B cell (primary cell): ENCODE measurements around the gene DAPK3. TPM values are rescaled to one million over a fixed set of nuclear protein-coding genes. Genes with fewer than 3 reads are reported as not detected.

Source experiments
- ATAC-seq: fragments of 200-7000 bp; cut with Tn5 transposase; one replicate; pipeline ENCODE4 v1.10.0; 2021; ENCODE audit warnings: low read depth, mild to moderate bottlenecking, moderate number of reproducible peaks, moderate library complexity
- CTCF ChIA-PET: fragments of 350-600 bp; sonication (Branson Sonifier 250); formaldehyde crosslinking; loops from one replicate; lab custom pipeline; 2021; ENCODE audit warnings: antibody characterized with exemption, inconsistent platforms; lab: Charles Lee
- POLR2A ChIA-PET: fragments of 350-600 bp; sonication (Branson Sonifier 250); formaldehyde crosslinking; loops from one replicate; lab custom pipeline; 2021; ENCODE audit warnings: antibody characterized with exemption; lab: Charles Lee
- DNase-seq: peaks from one replicate; pipeline ENCODE4 v3.0.0; 2013
- H2AFZ ChIP-seq: 2 replicates; pipeline ENCODE4 v1.6.1; 2012; ENCODE audit warnings: mild to moderate bottlenecking, low read depth, low read length; ENCODE audit not compliant: insufficient read depth, poor library complexity, severe bottlenecking
- H3K27ac ChIP-seq, 2 donors: 1 replicate in 1 of 2; 2 replicates in 1 of 2; pipeline ENCODE4 v1.5.1; 2012 to 2013; ENCODE audit warnings: low read length in 2 of 2, mild to moderate bottlenecking in 2 of 2, moderate library complexity in 1 of 2
- H3K27me3 ChIP-seq, 4 experiments: fragments of 200-600 bp in 1 of 4; sonication (generic) in 1 of 4; replicated peaks in 1 of 4; 1 replicate in 2 of 4; 2 replicates in 2 of 4; pipeline versions ENCODE4 v1.6.1 to v1.7.0; 2013 to 2016; ENCODE audit warnings: low read length in 3 of 4, mild to moderate bottlenecking in 2 of 4, mixed read lengths in 1 of 4, moderate library complexity in 1 of 4; ENCODE audit not compliant: insufficient read depth in 4 of 4, control insufficient read depth in 3 of 4; ENCODE audit errors: control extremely low read depth in 1 of 4
- H3K36me3 ChIP-seq, 2 experiments: replicated peaks in 1 of 2; 1 replicate in 1 of 2; 2 replicates in 1 of 2; pipeline versions ENCODE4 v1.6.1 to v1.7.1; 2013; ENCODE audit warnings: low read length in 1 of 2; ENCODE audit not compliant: insufficient read depth in 2 of 2, control insufficient read depth in 1 of 2; ENCODE audit errors: control extremely low read depth in 1 of 2, extremely low read depth in 1 of 2
- H3K4me1 ChIP-seq, 2 donors: fragments of 200-600 bp in 1 of 2; sonication (generic) in 1 of 2; 1 replicate in 1 of 2; 2 replicates in 1 of 2; pipeline versions ENCODE4 v1.5.1 to v1.6.1; 2013 to 2017; ENCODE audit warnings: low read length in 2 of 2; ENCODE audit not compliant: control insufficient read depth in 2 of 2, insufficient read depth in 2 of 2
- H3K4me2 ChIP-seq: replicated peaks from 2 replicates; pipeline ENCODE3; 2012; ENCODE audit warnings: mild to moderate bottlenecking, low read depth, low read length; ENCODE audit not compliant: poor library complexity, severe bottlenecking
- H3K4me3 ChIP-seq, 5 experiments: fragments of 200-600 bp in 1 of 5; sonication (generic) in 1 of 5; 1 replicate in 3 of 5; 2 replicates in 2 of 5; pipeline versions ENCODE4 v1.5.1 to v1.7.0; 2011 to 2016; ENCODE audit warnings: low read length in 4 of 5, mild to moderate bottlenecking in 4 of 5, low read depth in 2 of 5, control low read depth in 1 of 5, moderate library complexity in 1 of 5; ENCODE audit not compliant: insufficient read depth in 1 of 5; ENCODE audit errors: control extremely low read depth in 1 of 5, extremely low read depth in 1 of 5
- H3K79me2 ChIP-seq: fragments of 200-600 bp; sonication (generic); one replicate; pipeline ENCODE4 v1.6.0; 2016; ENCODE audit warnings: low read length; ENCODE audit not compliant: control insufficient read depth, insufficient read depth
- H3K9ac ChIP-seq: fragments of 200-600 bp; sonication (generic); 2 replicates; pipeline ENCODE4 v1.6.1; 2017; ENCODE audit warnings: mild to moderate bottlenecking, low read length, moderate library complexity
- H3K9me3 ChIP-seq, 3 donors: one replicate each; pipeline versions ENCODE4 v1.6.1 to v1.7.1; 2013; ENCODE audit warnings: low read length in 2 of 3; ENCODE audit not compliant: control insufficient read depth in 2 of 3, insufficient read depth in 1 of 3; ENCODE audit errors: control extremely low read depth in 1 of 3
- H4K20me1 ChIP-seq: 2 replicates; pipeline ENCODE4 v1.6.0; 2012; ENCODE audit warnings: mild to moderate bottlenecking, low read length; ENCODE audit not compliant: insufficient read depth, control insufficient read depth, poor library complexity, severe bottlenecking
- H3K27ac Mint-ChIP-seq: one replicate; pipeline ENCODE4 v1.8.0; 2021; ENCODE audit warnings: mixed read lengths
- H3K27me3 Mint-ChIP-seq: one replicate; pipeline ENCODE4 v1.8.0; 2021; ENCODE audit warnings: mixed read lengths
- H3K4me1 Mint-ChIP-seq: one replicate; pipeline ENCODE4 v1.8.0; 2021; ENCODE audit warnings: mixed read lengths
- H3K4me3 Mint-ChIP-seq: one replicate; pipeline ENCODE4 v1.8.0; 2021; ENCODE audit warnings: mixed read lengths
- H3K9me3 Mint-ChIP-seq: one replicate; pipeline ENCODE4 v1.8.0; 2022; ENCODE audit warnings: mixed read lengths; ENCODE audit not compliant: insufficient read depth
- CTCF ChIP-seq: fragments of 200-600 bp; IDR thresholded peaks from one replicate; pipeline ENCODE4 v1.8.0; 2022; ENCODE audit warnings: antibody characterized with exemption, mild to moderate bottlenecking
- EZH2 ChIP-seq: IDR thresholded peaks from 2 replicates; pipeline ENCODE4 v1.6.1; 2012; ENCODE audit warnings: borderline replicate concordance, low read depth, mild to moderate bottlenecking, moderate library complexity, low read length; ENCODE audit not compliant: insufficient read depth, poor library complexity, severe bottlenecking
- WGBS: methylation state at CpG from one replicate; pipeline ENCODE4 v1.1.5; 2013; ENCODE audit warnings: missing lambda C conversion rate; ENCODE audit not compliant: insufficient coverage; 5-methylcytosine and 5-hydroxymethylcytosine counted together
- intact Hi-C: fragments of 100-400 bp; cut with micrococcal nuclease; formaldehyde crosslinking; loops from one replicate; pipeline ENCODE4 v1.10.0; 2022
- polyA plus RNA-seq: library from polyadenylated mRNA; depleted of rRNA; stranded (reverse); fragments of >200 nt; gene quantifications from 2 replicates; pipeline ENCODE4 v1.2.3, GENCODE V29; 2012
- total RNA-seq, 2 donors: library from RNA; stranded (reverse); fragments of 120-200 nt in 1 of 2; gene quantifications; 1 replicate in 1 of 2; 2 replicates in 1 of 2; pipeline versions ENCODE4 v1.2.3 to v1.2.4, GENCODE V29; 2013 to 2022

DAPK3 gene
- total and polyA plus RNA-seq, 2 donors (not counting 1 experiment from before 2014, with no cell fraction given): 32.6 to 47.4 TPM

- H3K4me2 ChIP-seq: peak overlapping the region; percentile 76
- 0% methylated on average over 5 of the region's 19 CpGs for WGBS
- POLR2A ChIA-PET: interaction anchor here (0.5 to 2.7 kb wide), 14 partner anchors 10 to 1900 kb away, joined by 3 to 20 read pairs (median 6); partner anchors contain the start of genes DAPK3, MRPL54, PIAS4 and YJU2
- H3K9ac ChIP-seq: peak overlapping the region; percentile 80
- peaks cover 43% of the 10 kb centered on the region for H3K79me2 ChIP-seq
- H3K4me3 ChIP-seq: peak overlapping the region; percentile 66 to 93 (median 75)
- H2AFZ ChIP-seq: peak overlapping the region; percentile 34
- ATAC-seq (no peak), DNase-seq (no peak)
- peaks cover 65% of the 10 kb centered on the region for H3K4me1 Mint-ChIP-seq
- CTCF ChIA-PET: interaction anchor here (0.6 to 3.0 kb wide), 24 partner anchors 11 to 806 kb away, joined by 3 to 45 read pairs (median 3); partner anchors contain the start of genes DAPK3, FEM1A, MRPL54 and PIAS4
- peak overlapping the region; percentile 98 for H3K4me3 Mint-ChIP-seq
- H3K27me3 Mint-ChIP-seq: no peaks in the 10 kb centered on the region
- peaks cover 40 to 61% of the 10 kb centered on the region in 2 donors for H3K4me1 ChIP-seq
- no peaks in the 10 kb centered on the region for H3K27me3 ChIP-seq
- no peak for TF ChIP-seq CTCF
- TF ChIP-seq EZH2: no peak
- intact Hi-C loops: loop anchor here (1.0 to 5.0 kb wide), 10 partner anchors 15 to 487 kb away; partner anchors contain the start of genes APBA3, DAPK3, HDGFL2 and MAP2K2
- H3K9me3 ChIP-seq: peaks cover 0 to 7% (median 0%) of the 10 kb centered on the region in 3 donors
- H3K27ac Mint-ChIP-seq: peak overlapping the region; percentile 97
- H3K27ac ChIP-seq: peak overlapping the region; percentile 63 to 67
- peaks cover 45% of the 10 kb centered on the region for H4K20me1 ChIP-seq
- no peaks in the 10 kb centered on the region for H3K9me3 Mint-ChIP-seq
- H3K36me3 ChIP-seq: peaks cover 0 to 37% of the 10 kb centered on the region in 2 experiments
Observed at GRCh38 chr19:3985643-3986259, 14.9 kb upstream of the DAPK3 start.
